Cardiac fibroblast (primary cell): Measurements from ENCODE around the gene TEF.

Experiments
- DNase-seq, 2 donors: peaks; one replicate each; pipeline versions ENCODE4 v3.0.0 to v3.0.0-alpha.2; 2010; ENCODE audit warnings: low read depth in 2 of 2
- H3K4me3 ChIP-seq, 2 donors: replicated peaks in 1 of 2; 1 replicate in 1 of 2; 2 replicates in 1 of 2; pipeline ENCODE4 v1.5.1; 2011; ENCODE audit warnings: low read depth in 2 of 2, low read length in 2 of 2, mild to moderate bottlenecking in 2 of 2, moderate library complexity in 1 of 2
- TF ChIP-seq, protein P1 (sequence below): IDR thresholded peaks from one replicate; pipeline ENCODE4 v1.5.1; 2011; ENCODE audit warnings: low read depth, mild to moderate bottlenecking, low read length, inconsistent platforms

Gene TEF

DNA sequence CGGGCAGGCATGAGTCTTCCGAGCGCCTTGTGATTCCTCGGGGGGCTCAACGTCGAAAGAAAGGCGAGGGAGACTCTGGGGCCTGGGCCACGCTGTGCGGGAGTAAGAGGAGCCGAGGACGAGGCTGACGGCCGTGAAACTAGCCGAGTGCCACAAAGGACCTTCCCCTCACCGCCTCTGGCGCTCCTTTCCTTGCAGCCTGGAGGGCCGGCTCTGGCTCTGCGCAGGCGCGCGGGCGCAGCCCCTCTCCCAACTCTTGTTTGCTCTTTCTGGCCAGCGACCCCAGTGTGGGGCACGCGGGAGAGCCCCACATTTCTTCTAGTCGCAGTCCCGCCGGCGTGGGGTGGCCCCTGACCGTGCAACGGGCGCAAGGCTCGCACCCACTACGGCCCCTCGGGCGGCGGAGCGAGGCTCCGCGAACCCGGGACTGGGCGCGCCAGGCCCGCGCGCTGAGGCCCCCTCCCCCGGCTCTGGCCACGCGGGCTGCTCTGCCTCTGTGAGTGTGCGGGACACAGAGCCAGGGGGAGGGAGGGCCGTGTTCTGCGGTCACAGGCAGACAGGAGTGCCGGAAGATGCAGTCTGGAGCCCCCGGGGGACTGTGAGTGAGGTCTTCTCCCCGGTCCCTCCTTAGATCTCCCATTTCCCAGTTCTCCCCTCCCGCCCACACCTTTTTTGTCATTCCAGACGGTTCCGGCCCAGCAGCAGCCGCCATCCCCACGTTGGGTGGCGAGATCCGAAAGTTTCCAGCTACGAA lies 65.9 kb downstream of the TEF start:
- DNase-seq, result peak; percentile 58 to 71
- TF ChIP-seq, protein P1, sequence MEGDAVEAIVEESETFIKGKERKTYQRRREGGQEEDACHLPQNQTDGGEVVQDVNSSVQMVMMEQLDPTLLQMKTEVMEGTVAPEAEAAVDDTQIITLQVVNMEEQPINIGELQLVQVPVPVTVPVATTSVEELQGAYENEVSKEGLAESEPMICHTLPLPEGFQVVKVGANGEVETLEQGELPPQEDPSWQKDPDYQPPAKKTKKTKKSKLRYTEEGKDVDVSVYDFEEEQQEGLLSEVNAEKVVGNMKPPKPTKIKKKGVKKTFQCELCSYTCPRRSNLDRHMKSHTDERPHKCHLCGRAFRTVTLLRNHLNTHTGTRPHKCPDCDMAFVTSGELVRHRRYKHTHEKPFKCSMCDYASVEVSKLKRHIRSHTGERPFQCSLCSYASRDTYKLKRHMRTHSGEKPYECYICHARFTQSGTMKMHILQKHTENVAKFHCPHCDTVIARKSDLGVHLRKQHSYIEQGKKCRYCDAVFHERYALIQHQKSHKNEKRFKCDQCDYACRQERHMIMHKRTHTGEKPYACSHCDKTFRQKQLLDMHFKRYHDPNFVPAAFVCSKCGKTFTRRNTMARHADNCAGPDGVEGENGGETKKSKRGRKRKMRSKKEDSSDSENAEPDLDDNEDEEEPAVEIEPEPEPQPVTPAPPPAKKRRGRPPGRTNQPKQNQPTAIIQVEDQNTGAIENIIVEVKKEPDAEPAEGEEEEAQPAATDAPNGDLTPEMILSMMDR, result no peak
- H3K4me3 ChIP-seq, result peak overlapping the region; percentile 61 to 95

DNA sequence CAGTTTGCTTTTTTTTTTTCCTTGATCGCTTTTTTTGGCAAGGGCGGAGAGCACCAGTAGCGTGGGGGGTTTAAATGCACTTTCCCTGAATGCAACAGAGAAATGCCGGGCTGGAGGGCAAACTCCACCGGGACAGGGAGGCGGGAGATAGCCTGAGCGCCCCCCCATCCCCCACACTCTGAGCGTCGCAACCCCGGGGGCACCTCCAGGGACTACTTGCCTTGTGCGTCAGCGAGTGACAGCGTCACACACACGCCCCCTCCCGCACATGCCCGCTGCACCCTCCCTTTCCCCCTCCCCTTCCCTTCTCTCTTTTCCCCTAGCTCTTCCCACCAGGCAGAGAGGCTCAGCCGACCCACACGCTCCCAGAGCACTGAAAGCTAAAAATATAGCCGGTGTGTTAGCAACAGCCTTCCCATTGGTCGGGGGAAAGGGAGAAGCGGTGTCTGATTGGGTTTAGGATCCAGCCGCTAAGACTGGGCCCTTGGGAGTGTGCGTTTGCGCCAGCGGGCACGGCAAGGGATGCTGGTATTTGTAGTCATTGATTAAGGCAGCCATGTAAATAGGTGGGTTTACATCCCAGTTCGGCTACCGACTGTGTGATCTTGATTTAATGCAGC lies 66.6 kb downstream of the TEF start:
- TF ChIP-seq, protein P1, result no peak
- DNase-seq, result peak; percentile 99
- H3K4me3 ChIP-seq, result peak overlapping the region; percentile 61 to 95
